OCI-LY7 (cell line): ENCODE measurements around the gene NSL1. TPM values are rescaled to one million over a fixed set of nuclear protein-coding genes. Genes with fewer than 3 reads are reported as not detected.
"Not testable (repeated sequence)": the region's sequence is repeated elsewhere in the genome, so short reads cannot be mapped to it uniquely, and the experiment has no call there.

ENCODE experiments used
- BruUV-seq: library from RNA; stranded (reverse); fragments of 400-500 nt; replicated peaks from 2 replicates; lab custom pipeline; 2021; lab: Mats Ljungman, UMichigan
- CTCF ChIA-PET: fragments of 300-600 bp; sonication (Branson Sonifier 250); formaldehyde crosslinking; loops from one replicate; lab custom pipeline; 2022; ENCODE audit warnings: antibody characterized with exemption; ENCODE audit not compliant: unreplicated experiment; lab: Charles Lee
- POLR2A ChIA-PET: fragments of 300-600 bp; sonication (Branson Sonifier 250); formaldehyde crosslinking; loops from one replicate; lab custom pipeline; 2022; ENCODE audit warnings: antibody characterized with exemption; lab: Charles Lee
- DNase-seq: peaks from one replicate; pipeline ENCODE4 v3.0.0-alpha.2; 2015; ENCODE audit warnings: low spot score
- H2AFZ ChIP-seq: fragments of 200-600 bp; sonication (generic), shearing (Covaris generic); 2 replicates; pipeline ENCODE4 v1.6.1; 2014; ENCODE audit warnings: mild to moderate bottlenecking, antibody characterized with exemption, low read length, moderate library complexity
- H3K27ac ChIP-seq: fragments of 200-600 bp; sonication (generic); 2 replicates; pipeline ENCODE4 v1.5.1; 2014; ENCODE audit warnings: mixed run types, low read depth, mild to moderate bottlenecking, moderate library complexity, low read length, inconsistent platforms; ENCODE audit not compliant: poor library complexity, severe bottlenecking
- H3K36me3 ChIP-seq: fragments of 200-600 bp; sonication (generic); 2 replicates; pipeline ENCODE4 v1.6.1; 2014; ENCODE audit warnings: mild to moderate bottlenecking, antibody characterized with exemption, low read length, moderate library complexity, mixed read lengths; ENCODE audit not compliant: insufficient read depth
- H3K4me1 ChIP-seq: fragments of 200-600 bp; sonication (generic); 2 replicates; pipeline ENCODE4 v1.5.1; 2014; ENCODE audit warnings: mild to moderate bottlenecking, low read length; ENCODE audit not compliant: insufficient read depth, poor library complexity, severe bottlenecking
- H3K4me2 ChIP-seq: fragments of 200-600 bp; sonication (generic); 2 replicates; pipeline ENCODE4 v1.6.1; 2014; ENCODE audit warnings: mild to moderate bottlenecking, low read length
- H3K4me3 ChIP-seq: fragments of 200-600 bp; sonication (generic); 2 replicates; pipeline ENCODE4 v1.5.1; 2014; ENCODE audit warnings: mild to moderate bottlenecking, low read depth, low read length; ENCODE audit not compliant: poor library complexity, severe bottlenecking
- H3K79me2 ChIP-seq: fragments of 200-600 bp; sonication (generic); 2 replicates; pipeline ENCODE4 v1.6.1; 2016; ENCODE audit warnings: low read depth, mild to moderate bottlenecking, low read length, moderate library complexity, mixed read lengths; ENCODE audit not compliant: insufficient read depth
- H3K9me2 ChIP-seq: fragments of 200-600 bp; sonication (generic); 2 replicates; pipeline ENCODE4 v1.6.1; 2016; ENCODE audit warnings: mild to moderate bottlenecking, low read length, mixed read lengths; ENCODE audit not compliant: insufficient read depth
- H3K9me3 ChIP-seq: fragments of 200-600 bp; sonication (generic); 2 replicates; pipeline ENCODE4 v1.6.1; 2014; ENCODE audit warnings: mild to moderate bottlenecking, mixed run types, low read length, mixed read lengths
- H4K20me1 ChIP-seq: fragments of 200-600 bp; sonication (generic); 2 replicates; pipeline ENCODE4 v1.6.1; 2014; ENCODE audit warnings: mild to moderate bottlenecking, antibody characterized with exemption, low read length, moderate library complexity, mixed read lengths; ENCODE audit not compliant: insufficient read depth
- CTCF ChIP-seq: fragments of 200-600 bp; sonication (generic); conservative IDR thresholded peaks from 2 replicates; pipeline ENCODE4 v1.5.1; 2014; ENCODE audit warnings: mild to moderate bottlenecking, antibody characterized with exemption, low read length, moderate library complexity, mixed read lengths
- EZH2phosphoT487 ChIP-seq: fragments of 200-600 bp; sonication (generic); IDR thresholded peaks from 2 replicates; pipeline ENCODE4 v1.6.1; 2018; ENCODE audit warnings: low read depth, borderline replicate concordance, mild to moderate bottlenecking, mixed run types, antibody characterized with exemption, low read length, moderate library complexity, mixed read lengths
- intact Hi-C: fragments of 100-400 bp; cut with micrococcal nuclease; formaldehyde crosslinking; loops from one replicate; pipeline ENCODE4 v1.10.0; 2022; ENCODE audit not compliant: unreplicated experiment
- total RNA-seq, 2 experiments: library from RNA; depleted of rRNA in 1 of 2; stranded (reverse); fragments of >200 nt in 1 of 2; shearing (Covaris generic) in 1 of 2; gene quantifications; 2 replicates each; pipeline ENCODE4 v1.2.3, GENCODE V29; 2014 to 2022

The NSL1 gene
- total RNA-seq, 2 experiments from 2014 or later = 66.8 to 70.9 TPM

GRCh38 chr1:212764718-212765281 lies 26.8 kb downstream of the NSL1 start:
- CTCF ChIA-PET, H4K20me1 ChIP-seq, H2AFZ ChIP-seq, H3K27ac ChIP-seq, BruUV-seq, H3K4me3 ChIP-seq, H3K4me2 ChIP-seq, H3K9me2 ChIP-seq, DNase-seq, H3K4me1 ChIP-seq, POLR2A ChIA-PET: not testable (repeated sequence)
- peaks cover 50% of the 10 kb centered on the region for H3K79me2 ChIP-seq
- intact Hi-C loops = loop anchor here (5.0 kb wide), 1 partner anchor 97 kb away; no protein-coding TSS in a partner anchor
- peaks cover 15% of the 10 kb centered on the region for H3K9me3 ChIP-seq
- H3K36me3 ChIP-seq = peaks cover 91% of the 10 kb centered on the region

GRCh38 chr1:212762839-212763238 lies 28.7 kb downstream of the NSL1 start:
- Histone ChIP-seq H3K27ac (no peak overlapping the region), H3K4me1 (no peaks in the 10 kb centered on the region), H2AFZ (no peak overlapping the region), H3K4me3 (no peak overlapping the region), H3K4me2 (no peak overlapping the region), H3K9me3 (no peaks in the 10 kb centered on the region), H3K9me2 (no peaks in the 10 kb centered on the region), H4K20me1 (no peaks in the 10 kb centered on the region; the same call in 1 of the 2 replicates), H3K36me3 (peaks cover 85% of the 10 kb centered on the region), H3K79me2 (peaks cover 49% of the 10 kb centered on the region)
- DNase-seq = no peak
- POLR2A ChIA-PET = interaction anchor here (0.6 to 1.7 kb wide), 3 partner anchors 10 to 936 kb away, joined by 3 to 5 read pairs (median 3); no protein-coding TSS in a partner anchor
- CTCF ChIA-PET = no interaction called here
- intact Hi-C loops = loop anchor here (5.0 kb wide), 1 partner anchor 96 kb away; no protein-coding TSS in a partner anchor
- BruUV-seq = no TSS peak
- TF ChIP-seq CTCF (no peak), EZH2phosphoT487 (no peak)

GRCh38 chr1:212762234-212762633 lies 29.3 kb downstream of the NSL1 start:
- Histone ChIP-seq H3K27ac (no peak overlapping the region), H3K4me3 (no peak overlapping the region), H3K9me2 (no peaks in the 10 kb centered on the region), H3K36me3 (peaks cover 84% of the 10 kb centered on the region), H3K4me1 (no peaks in the 10 kb centered on the region), H2AFZ (no peak overlapping the region), H3K4me2 (no peak overlapping the region), H4K20me1 (no peaks in the 10 kb centered on the region; the same call in 1 of the 2 replicates), H3K9me3 (no peaks in the 10 kb centered on the region), H3K79me2 (peaks cover 44% of the 10 kb centered on the region)
- no TSS peak for BruUV-seq
- DNase-seq = no peak
- intact Hi-C loops = loop anchor here (5.0 kb wide), 1 partner anchor 95 kb away; no protein-coding TSS in a partner anchor
- ChIA-PET POLR2A (interaction anchor here (0.6 to 0.7 kb wide), 4 partner anchors 26 to 167 kb away, joined by 3 to 4 read pairs (median 4); no protein-coding TSS in a partner anchor), CTCF (no interaction called here)
- no peak for TF ChIP-seq EZH2phosphoT487
- no peak for TF ChIP-seq CTCF
